T-helper 1 cell (primary cell): ENCODE measurements around the gene FAM161A.

Source experiments
- DNase-seq, 5 donors: peaks; one replicate each; pipeline ENCODE4 v3.0.0-alpha.2; 2012 to 2020

The FAM161A gene

DNA sequence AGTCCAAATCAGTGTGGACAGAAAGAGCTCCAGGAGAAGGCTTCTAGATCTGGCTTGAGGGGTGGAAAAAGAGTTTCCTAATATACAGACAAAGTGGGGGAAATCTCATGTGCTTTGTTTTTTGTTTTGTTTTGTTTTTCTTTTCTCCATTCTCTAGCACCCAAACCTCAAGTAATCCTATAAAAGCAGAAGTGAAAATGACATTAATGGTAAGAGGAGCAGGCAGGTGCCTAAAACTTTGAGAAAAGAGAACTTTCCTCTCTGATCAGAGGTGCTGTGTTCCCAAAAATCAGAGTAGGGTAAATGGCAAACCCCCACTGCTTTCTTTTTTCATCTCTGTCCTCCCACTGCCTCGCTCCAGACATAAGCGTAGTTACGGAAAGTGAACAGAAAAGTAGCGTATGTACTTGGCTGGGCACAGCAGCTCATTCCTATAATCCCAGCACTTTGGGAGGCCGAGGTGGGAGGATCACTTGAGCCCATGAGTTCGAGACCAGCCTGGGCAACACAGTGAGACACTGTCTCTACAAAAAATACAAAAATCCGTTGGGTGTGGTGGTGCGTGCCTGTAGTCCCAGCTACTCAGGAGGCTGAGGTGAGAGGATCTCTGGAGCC lies 77.8 kb downstream of the FAM161A start:
- no peak for DNase-seq
